BJ (cell line): ENCODE measurements around the gene NLGN1. TPM values are rescaled to one million over a fixed set of nuclear protein-coding genes. Genes with fewer than 3 reads are reported as not detected.

ENCODE experiments used
- CTCF ChIA-PET: fragments of 350-600 bp; formaldehyde crosslinking; extraction: SDS; loops from one replicate; lab custom pipeline; 2021; ENCODE audit warnings: antibody characterized with exemption, inconsistent platforms; lab: Yijun Ruan, JAX
- POLR2A ChIA-PET: fragments of 300-600 bp; sonication (Branson Sonifier 250); formaldehyde crosslinking; extraction: SDS; loops from one replicate; lab custom pipeline; 2021; ENCODE audit warnings: antibody characterized with exemption; lab: Charles Lee
- DNase-seq: peaks from one replicate; pipeline ENCODE4 v3.0.0-alpha.2; 2011; ENCODE audit warnings: low read depth
- H3K27me3 ChIP-seq: 2 replicates; pipeline ENCODE4 v1.6.0; 2011; ENCODE audit warnings: low read length; ENCODE audit not compliant: control insufficient read depth, insufficient read depth
- H3K36me3 ChIP-seq: 2 replicates; pipeline ENCODE4 v1.5.1; 2011; ENCODE audit warnings: low read length; ENCODE audit not compliant: control insufficient read depth, insufficient read depth
- H3K4me3 ChIP-seq: 2 replicates; pipeline ENCODE4 v1.5.1; 2011; ENCODE audit warnings: low read depth, mild to moderate bottlenecking, control low read depth, low read length
- polyA plus RNA-seq: library from polyadenylated mRNA; depleted of rRNA; stranded (reverse); fragments of >200 nt; gene quantifications from 2 replicates; pipeline ENCODE4 v1.2.3, GENCODE V29; 2011
- TF ChIP-seq, protein P1 (sequence below): IDR thresholded peaks from 2 replicates; pipeline ENCODE4 v1.5.1; 2011; ENCODE audit warnings: low read depth, mild to moderate bottlenecking, control low read depth, inconsistent platforms, low read length, moderate library complexity; ENCODE audit not compliant: insufficient read depth

Gene NLGN1
- polyA plus RNA-seq, 1 experiment = 15.5 TPM

DNA sequence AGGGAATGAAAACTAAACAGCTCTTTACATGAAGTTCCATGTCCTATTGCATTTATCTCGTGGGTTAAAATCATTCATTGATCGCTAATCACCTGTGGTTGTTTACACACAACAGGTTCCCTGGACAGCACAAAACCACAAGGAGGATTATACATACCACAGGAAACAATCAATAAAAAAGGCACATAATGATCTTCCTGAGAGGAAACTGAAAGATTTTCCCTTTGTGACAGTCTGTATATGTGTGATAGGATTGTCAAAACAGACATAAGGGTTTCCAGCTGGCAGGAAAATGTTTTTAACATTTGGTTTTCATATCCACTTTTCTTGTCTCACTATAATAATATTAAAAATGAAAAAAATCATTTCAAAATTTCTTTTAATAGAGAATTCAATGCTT is 541.8 kb downstream of the NLGN1 start:
- Histone ChIP-seq H3K4me3 (no peak overlapping the region), H3K27me3 (no peaks in the 10 kb centered on the region), H3K36me3 (no peaks in the 10 kb centered on the region)
- ChIA-PET POLR2A (no interaction called here), CTCF (interaction anchor here (1.0 kb wide), 1 partner anchor 210 kb away, joined by 4 read pairs; no protein-coding TSS in a partner anchor)
- no peak for DNase-seq
- TF ChIP-seq, protein P1, sequence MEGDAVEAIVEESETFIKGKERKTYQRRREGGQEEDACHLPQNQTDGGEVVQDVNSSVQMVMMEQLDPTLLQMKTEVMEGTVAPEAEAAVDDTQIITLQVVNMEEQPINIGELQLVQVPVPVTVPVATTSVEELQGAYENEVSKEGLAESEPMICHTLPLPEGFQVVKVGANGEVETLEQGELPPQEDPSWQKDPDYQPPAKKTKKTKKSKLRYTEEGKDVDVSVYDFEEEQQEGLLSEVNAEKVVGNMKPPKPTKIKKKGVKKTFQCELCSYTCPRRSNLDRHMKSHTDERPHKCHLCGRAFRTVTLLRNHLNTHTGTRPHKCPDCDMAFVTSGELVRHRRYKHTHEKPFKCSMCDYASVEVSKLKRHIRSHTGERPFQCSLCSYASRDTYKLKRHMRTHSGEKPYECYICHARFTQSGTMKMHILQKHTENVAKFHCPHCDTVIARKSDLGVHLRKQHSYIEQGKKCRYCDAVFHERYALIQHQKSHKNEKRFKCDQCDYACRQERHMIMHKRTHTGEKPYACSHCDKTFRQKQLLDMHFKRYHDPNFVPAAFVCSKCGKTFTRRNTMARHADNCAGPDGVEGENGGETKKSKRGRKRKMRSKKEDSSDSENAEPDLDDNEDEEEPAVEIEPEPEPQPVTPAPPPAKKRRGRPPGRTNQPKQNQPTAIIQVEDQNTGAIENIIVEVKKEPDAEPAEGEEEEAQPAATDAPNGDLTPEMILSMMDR = no peak

DNA sequence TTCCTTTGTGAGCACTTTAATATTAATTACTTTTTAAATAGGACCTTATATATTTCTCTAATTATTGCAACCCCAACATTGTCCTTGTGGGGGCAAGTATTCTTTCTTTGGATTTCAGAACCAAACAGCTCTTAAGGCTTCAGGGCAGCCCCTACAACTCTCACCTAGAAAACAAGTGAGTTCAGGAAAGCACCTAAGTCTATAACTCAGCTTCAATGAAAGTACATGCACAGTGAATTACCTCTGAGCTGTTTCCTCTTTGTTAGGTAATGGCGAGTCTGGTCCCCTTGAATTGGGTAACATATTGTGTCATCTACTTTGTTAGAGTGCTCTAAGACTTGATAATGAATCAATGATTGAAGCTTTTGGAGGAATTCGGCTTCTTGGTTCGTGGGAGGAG is 545.7 kb downstream of the NLGN1 start:
- Histone ChIP-seq H3K36me3 (no peaks in the 10 kb centered on the region), H3K27me3 (no peaks in the 10 kb centered on the region), H3K4me3 (no peak overlapping the region)
- ChIA-PET POLR2A (interaction anchor here (0.5 kb wide), 1 partner anchor 59 kb away, joined by 3 read pairs; no protein-coding TSS in a partner anchor), CTCF (interaction anchor here (0.8 to 1.2 kb wide), 2 partner anchors 10 to 14 kb away, joined by 3 read pairs; no protein-coding TSS in a partner anchor)
- TF ChIP-seq, protein P1 = no peak
- no peak for DNase-seq

DNA sequence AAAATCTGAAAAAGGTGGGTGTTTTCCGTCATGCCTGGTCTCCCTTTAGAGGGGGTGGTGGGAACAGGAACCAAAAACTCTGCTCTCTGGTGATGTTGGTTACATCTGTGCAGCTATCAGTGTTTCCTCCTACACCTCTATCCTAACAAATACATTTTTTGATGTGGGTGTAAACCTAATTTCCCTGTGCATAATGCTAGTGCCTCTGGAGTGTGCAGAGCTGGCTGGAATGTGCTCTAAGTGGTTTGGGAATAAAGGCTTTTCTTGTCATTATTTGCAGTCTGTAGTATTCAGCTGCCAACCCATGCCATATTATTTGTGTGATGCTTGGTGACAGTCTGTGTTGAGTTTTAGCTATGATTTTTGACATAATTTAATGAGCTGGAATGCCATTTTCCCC is 547.6 kb downstream of the NLGN1 start:
- no peak for DNase-seq
- ChIA-PET POLR2A (no interaction called here), CTCF (interaction anchor here (0.6 kb wide), 1 partner anchor 363 kb away, joined by 3 read pairs; no protein-coding TSS in a partner anchor)
- Histone ChIP-seq H3K36me3 (no peaks in the 10 kb centered on the region), H3K4me3 (no peak overlapping the region), H3K27me3 (no peaks in the 10 kb centered on the region)
- TF ChIP-seq, protein P1 = no peak

DNA sequence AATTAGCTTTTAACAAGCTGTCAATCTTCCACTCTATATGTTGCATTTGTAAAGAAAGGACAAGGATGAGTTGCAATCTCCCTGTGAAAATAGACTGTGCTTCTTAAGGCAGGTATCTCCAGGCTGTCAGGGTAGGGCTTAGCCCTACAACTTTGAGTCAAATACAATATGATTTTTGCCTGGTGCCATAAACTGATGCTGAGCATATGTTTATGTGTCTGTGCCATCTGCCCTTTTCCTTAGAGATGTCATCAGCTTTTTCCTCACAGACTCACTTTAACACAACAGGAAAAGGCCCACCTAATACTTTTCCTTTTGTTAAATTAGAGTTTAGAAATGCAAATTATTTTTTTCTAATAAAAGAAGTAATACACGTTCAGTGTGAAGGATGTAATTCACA is 548.3 kb downstream of the NLGN1 start:
- DNase-seq = no peak
- ChIA-PET POLR2A (no interaction called here), CTCF (interaction anchor here (0.6 kb wide), 1 partner anchor 364 kb away, joined by 3 read pairs; no protein-coding TSS in a partner anchor)
- TF ChIP-seq, protein P1 = no peak
- H3K27me3 ChIP-seq = no peaks in the 10 kb centered on the region
- no peaks in the 10 kb centered on the region for H3K36me3 ChIP-seq
- no peak overlapping the region for H3K4me3 ChIP-seq

DNA sequence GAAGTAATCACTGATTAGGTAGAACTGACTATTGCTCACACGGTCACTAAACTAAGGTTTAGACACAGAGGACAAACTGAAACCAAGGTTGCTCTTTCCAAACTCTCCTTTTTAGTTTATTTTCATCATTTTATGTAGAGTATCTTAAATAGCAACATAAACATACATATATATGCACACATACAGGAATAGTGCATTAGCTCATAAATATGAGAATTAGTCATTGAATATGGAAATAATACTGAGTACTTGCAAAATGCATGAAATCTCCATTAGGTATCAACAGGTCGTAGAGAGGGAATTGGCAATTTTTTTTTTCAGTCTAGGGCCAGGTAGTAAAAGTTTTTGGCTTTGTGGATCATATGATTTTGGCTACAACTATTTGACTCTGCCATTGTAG is 557.1 kb downstream of the NLGN1 start:
- Histone ChIP-seq H3K4me3 (no peak overlapping the region), H3K27me3 (no peaks in the 10 kb centered on the region), H3K36me3 (no peaks in the 10 kb centered on the region)
- CTCF ChIA-PET = interaction anchor here (0.7 kb wide), 1 partner anchor 226 kb away, joined by 3 read pairs; no protein-coding TSS in a partner anchor
- DNase-seq = no peak
- POLR2A ChIA-PET = no interaction called here
- TF ChIP-seq, protein P1 = no peak
